HEK293 (cell line): ENCODE data around the gene TSPOAP1.

Experiments used
- ELK4 ChIP-seq: IDR thresholded peaks from 2 replicates; pipeline ENCODE4 v1.6.1; 2011; ENCODE audit warnings: mild to moderate bottlenecking, low read depth, low read length, borderline replicate concordance
- TRIM28 ChIP-seq: IDR thresholded peaks from 2 replicates; pipeline ENCODE4 v1.6.1; 2011; ENCODE audit warnings: low read length, control low read depth, borderline replicate concordance
- ZBTB1 ChIP-seq: fragments of 450-650 bp; formaldehyde crosslinking; IDR thresholded peaks from 2 replicates; pipeline ENCODE4 v1.5.1; 2016; ENCODE audit warnings: missing biosample characterization, missing genetic modification characterization
- ZBTB11 ChIP-seq: fragments of 450-650 bp; formaldehyde crosslinking; conservative IDR thresholded peaks from 2 replicates; pipeline ENCODE4 v1.5.1; 2016; ENCODE audit warnings: low read depth, missing biosample characterization, missing genetic modification characterization
- ZBTB48 ChIP-seq: fragments of 450-650 bp; formaldehyde crosslinking; IDR thresholded peaks from 2 replicates; pipeline ENCODE4 v1.5.1; 2016; ENCODE audit warnings: missing biosample characterization, missing genetic modification characterization
- ZNF121 ChIP-seq: fragments of 450-650 bp; formaldehyde crosslinking; IDR thresholded peaks from 2 replicates; pipeline ENCODE4 v1.5.1; 2016; ENCODE audit warnings: missing biosample characterization, missing genetic modification characterization
- ZNF16 ChIP-seq: fragments of 450-650 bp; formaldehyde crosslinking; IDR thresholded peaks from 2 replicates; pipeline ENCODE4 v1.5.1; 2016; ENCODE audit warnings: low read depth, missing biosample characterization, missing genetic modification characterization
- ZNF24 ChIP-seq: fragments of 450-650 bp; formaldehyde crosslinking; IDR thresholded peaks from 2 replicates; pipeline ENCODE4 v1.5.1; 2016; ENCODE audit warnings: missing biosample characterization, missing genetic modification characterization
- TF ChIP-seq, protein P1 (sequence below): fragments of 450-650 bp; formaldehyde crosslinking; IDR thresholded peaks from 2 replicates; pipeline ENCODE4 v1.5.1; 2016; ENCODE audit warnings: missing biosample characterization, missing genetic modification characterization
- TF ChIP-seq, protein P2 (sequence below): fragments of 450-650 bp; formaldehyde crosslinking; IDR thresholded peaks from 2 replicates; pipeline ENCODE4 v1.5.1; 2017; ENCODE audit warnings: missing biosample characterization, mild to moderate bottlenecking, missing genetic modification characterization, moderate library complexity

GRCh38 chr17:58373003-58373402 is 44.4 kb upstream of the TSPOAP1 start:
- TF ChIP-seq, protein P1, sequence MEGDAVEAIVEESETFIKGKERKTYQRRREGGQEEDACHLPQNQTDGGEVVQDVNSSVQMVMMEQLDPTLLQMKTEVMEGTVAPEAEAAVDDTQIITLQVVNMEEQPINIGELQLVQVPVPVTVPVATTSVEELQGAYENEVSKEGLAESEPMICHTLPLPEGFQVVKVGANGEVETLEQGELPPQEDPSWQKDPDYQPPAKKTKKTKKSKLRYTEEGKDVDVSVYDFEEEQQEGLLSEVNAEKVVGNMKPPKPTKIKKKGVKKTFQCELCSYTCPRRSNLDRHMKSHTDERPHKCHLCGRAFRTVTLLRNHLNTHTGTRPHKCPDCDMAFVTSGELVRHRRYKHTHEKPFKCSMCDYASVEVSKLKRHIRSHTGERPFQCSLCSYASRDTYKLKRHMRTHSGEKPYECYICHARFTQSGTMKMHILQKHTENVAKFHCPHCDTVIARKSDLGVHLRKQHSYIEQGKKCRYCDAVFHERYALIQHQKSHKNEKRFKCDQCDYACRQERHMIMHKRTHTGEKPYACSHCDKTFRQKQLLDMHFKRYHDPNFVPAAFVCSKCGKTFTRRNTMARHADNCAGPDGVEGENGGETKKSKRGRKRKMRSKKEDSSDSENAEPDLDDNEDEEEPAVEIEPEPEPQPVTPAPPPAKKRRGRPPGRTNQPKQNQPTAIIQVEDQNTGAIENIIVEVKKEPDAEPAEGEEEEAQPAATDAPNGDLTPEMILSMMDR (tag by site-specific recombination), result no peak
- no peak for TF ChIP-seq ZBTB11 (tag by site-specific recombination)
- no peak for TF ChIP-seq ZBTB48 (tag by site-specific recombination)
- no peak for TF ChIP-seq ZBTB1 (tag by site-specific recombination)
- no peak for TF ChIP-seq TRIM28
- TF ChIP-seq ELK4, result no peak
- no peak for TF ChIP-seq ZNF24
- TF ChIP-seq ZNF16 (tag by site-specific recombination), result no peak
- TF ChIP-seq, protein P2, sequence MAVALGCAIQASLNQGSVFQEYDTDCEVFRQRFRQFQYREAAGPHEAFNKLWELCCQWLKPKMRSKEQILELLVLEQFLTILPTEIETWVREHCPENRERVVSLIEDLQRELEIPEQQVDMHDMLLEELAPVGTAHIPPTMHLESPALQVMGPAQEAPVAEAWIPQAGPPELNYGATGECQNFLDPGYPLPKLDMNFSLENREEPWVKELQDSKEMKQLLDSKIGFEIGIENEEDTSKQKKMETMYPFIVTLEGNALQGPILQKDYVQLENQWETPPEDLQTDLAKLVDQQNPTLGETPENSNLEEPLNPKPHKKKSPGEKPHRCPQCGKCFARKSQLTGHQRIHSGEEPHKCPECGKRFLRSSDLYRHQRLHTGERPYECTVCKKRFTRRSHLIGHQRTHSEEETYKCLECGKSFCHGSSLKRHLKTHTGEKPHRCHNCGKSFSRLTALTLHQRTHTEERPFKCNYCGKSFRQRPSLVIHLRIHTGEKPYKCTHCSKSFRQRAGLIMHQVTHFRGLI (tag by site-specific recombination), result no peak
- TF ChIP-seq ZNF121 (tag by site-specific recombination), result no peak
